ENCODE data around the gene C10orf90. TPM values are rescaled to one million over a fixed set of nuclear protein-coding genes. Genes with fewer than 3 reads are reported as not detected.

Gene C10orf90
- total RNA-seq, 1 donor from 2014 or later, result 0.89 TPM

GRCh38 chr10:126398924-126399323, 271.6 kb downstream of the C10orf90 start:
- H3K4me3 Mint-ChIP-seq, result no peak overlapping the region
- H3K27me3 Mint-ChIP-seq (ENCODE audit: low read depth), result no peaks in the 10 kb centered on the region
- H3K4me1 Mint-ChIP-seq, result peaks cover 77% of the 10 kb centered on the region
- H3K36me3 Mint-ChIP-seq (ENCODE audit: low read depth), result peaks cover 11% of the 10 kb centered on the region
- no peak for TF ChIP-seq CTCF (conservative IDR thresholded peaks at IDR 0.05)
- H3K27ac Mint-ChIP-seq (ENCODE audit: unreplicated experiment), result no peak overlapping the region
- DNase-seq (ENCODE audit: low read depth, low spot score), result no peak
- H3K9me3 Mint-ChIP-seq, result peaks cover 3% of the 10 kb centered on the region

- no peak overlapping the region for H3K27ac Mint-ChIP-seq (ENCODE audit: unreplicated experiment)
- H3K36me3 Mint-ChIP-seq (ENCODE audit: low read depth), result peaks cover 11% of the 10 kb centered on the region
- H3K4me1 Mint-ChIP-seq, result peaks cover 71% of the 10 kb centered on the region
- no peaks in the 10 kb centered on the region for H3K27me3 Mint-ChIP-seq (ENCODE audit: low read depth)
- H3K4me3 Mint-ChIP-seq, result no peak overlapping the region
- no peak for TF ChIP-seq CTCF (conservative IDR thresholded peaks at IDR 0.05)
- H3K9me3 Mint-ChIP-seq, result peaks cover 3% of the 10 kb centered on the region
- DNase-seq (ENCODE audit: low read depth, low spot score), result no peak
These were observed 272.1 kb downstream of the C10orf90 start for GRCh38 chr10:126398383-126398743.

- Mint-ChIP-seq H3K4me3 (no peak overlapping the region), H3K27me3 (ENCODE audit: low read depth) (no peaks in the 10 kb centered on the region), H3K36me3 (ENCODE audit: low read depth) (peaks cover 11% of the 10 kb centered on the region), H3K9me3 (peaks cover 3% of the 10 kb centered on the region), H3K4me1 (peaks cover 66% of the 10 kb centered on the region), H3K27ac (ENCODE audit: unreplicated experiment) (no peak overlapping the region)
- DNase-seq (ENCODE audit: low read depth, low spot score), result no peak
- no peak for TF ChIP-seq CTCF (conservative IDR thresholded peaks at IDR 0.05)
These were observed 272.7 kb downstream of the C10orf90 start for GRCh38 chr10:126397640-126398382.

- Mint-ChIP-seq H3K4me1 (peaks cover 65% of the 10 kb centered on the region), H3K9me3 (peaks cover 3% of the 10 kb centered on the region), H3K36me3 (ENCODE audit: low read depth) (peaks cover 11% of the 10 kb centered on the region), H3K27me3 (ENCODE audit: low read depth) (no peaks in the 10 kb centered on the region), H3K4me3 (no peak overlapping the region), H3K27ac (ENCODE audit: unreplicated experiment) (no peak overlapping the region)
- TF ChIP-seq CTCF (conservative IDR thresholded peaks at IDR 0.05), result no peak
- no peak for DNase-seq (ENCODE audit: low read depth, low spot score)
These were observed 273.3 kb downstream of the C10orf90 start for GRCh38 chr10:126397156-126397555.

GRCh38 chr10:126394948-126395347, 275.5 kb downstream of the C10orf90 start:
- Mint-ChIP-seq H3K27ac (ENCODE audit: unreplicated experiment) (peak overlapping the region; percentile 68), H3K36me3 (ENCODE audit: low read depth) (peaks cover 11% of the 10 kb centered on the region), H3K27me3 (ENCODE audit: low read depth) (peaks cover 3% of the 10 kb centered on the region), H3K4me1 (peaks cover 72% of the 10 kb centered on the region), H3K9me3 (peaks cover 3% of the 10 kb centered on the region), H3K4me3 (peak overlapping the region; percentile 4)
- TF ChIP-seq CTCF (conservative IDR thresholded peaks at IDR 0.05), result no peak
- DNase-seq (ENCODE audit: low read depth, low spot score), result no peak

Measured in neural crest cell (in vitro differentiated cells).